GM23338 (cell line): ENCODE measurements around the gene CPNE2. TPM values are rescaled to one million over a fixed set of nuclear protein-coding genes. Genes with fewer than 3 reads are reported as not detected.

Source experiments
- ATAC-seq: fragments of 200-7000 bp; cut with Tn5 transposase; 3 replicates; pipeline ENCODE4 v1.9.1; 2020
- DNase-seq: peaks from one replicate; pipeline ENCODE4 v3.0.0-alpha.2; 2015; ENCODE audit warnings: low spot score
- H2AFZ ChIP-seq: fragments of 200-600 bp; sonication (generic); 2 replicates; pipeline ENCODE4 v1.8.0; 2016; ENCODE audit warnings: antibody characterized with exemption, mild to moderate bottlenecking, moderate library complexity
- H3F3A ChIP-seq: fragments of 200-600 bp; sonication (generic); replicated peaks from 2 replicates; pipeline ENCODE4 v1.8.0; 2017; ENCODE audit warnings: antibody characterized with exemption, mixed run types, low read depth
- H3K27ac ChIP-seq: fragments of 200-600 bp; sonication (generic); 2 replicates; pipeline ENCODE4 v1.6.1; 2016; ENCODE audit warnings: low read depth
- H3K27me3 ChIP-seq: fragments of 200-600 bp; sonication (generic); 2 replicates; pipeline ENCODE4 v1.8.0; 2016; ENCODE audit warnings: mild to moderate bottlenecking, mixed run types, moderate library complexity; ENCODE audit not compliant: insufficient read depth
- H3K36me3 ChIP-seq: fragments of 200-600 bp; sonication (generic); 2 replicates; pipeline ENCODE4 v1.8.0; 2016; ENCODE audit warnings: mild to moderate bottlenecking; ENCODE audit not compliant: insufficient read depth
- H3K4me1 ChIP-seq: fragments of 200-600 bp; sonication (generic); 2 replicates; pipeline ENCODE4 v1.8.0; 2016; ENCODE audit warnings: mild to moderate bottlenecking, moderate library complexity; ENCODE audit not compliant: insufficient read depth
- H3K4me2 ChIP-seq: fragments of 200-600 bp; sonication (generic); 2 replicates; pipeline ENCODE4 v1.7.1; 2017; ENCODE audit warnings: mixed run types
- H3K4me3 ChIP-seq: fragments of 200-600 bp; sonication (generic); 2 replicates; pipeline ENCODE4 v1.6.1; 2016; ENCODE audit warnings: mixed run types
- H3K79me2 ChIP-seq: fragments of 200-600 bp; sonication (generic); replicated peaks from 2 replicates; pipeline ENCODE4 v1.8.0; 2017; ENCODE audit warnings: mild to moderate bottlenecking; ENCODE audit not compliant: insufficient read depth
- H3K9me2 ChIP-seq: fragments of 200-600 bp; sonication (generic); 2 replicates; pipeline ENCODE4 v1.8.0; 2017; ENCODE audit not compliant: insufficient read depth
- H4K20me1 ChIP-seq: fragments of 200-600 bp; sonication (generic); replicated peaks from 2 replicates; pipeline ENCODE4 v1.8.0; 2017; ENCODE audit warnings: mild to moderate bottlenecking; ENCODE audit not compliant: insufficient read depth
- H3K27ac Mint-ChIP-seq: 2 replicates; pipeline ENCODE4 v1.8.0; 2020; ENCODE audit warnings: inconsistent platforms, mild to moderate bottlenecking, moderate library complexity, mixed read lengths
- H3K27me3 Mint-ChIP-seq: 3 replicates; pipeline ENCODE4 v1.8.0; 2022; ENCODE audit warnings: low read depth, mild to moderate bottlenecking, moderate library complexity, mixed read lengths, inconsistent platforms; ENCODE audit not compliant: insufficient read depth, poor library complexity
- H3K36me3 Mint-ChIP-seq: 3 replicates; pipeline ENCODE4 v1.8.0; 2021; ENCODE audit warnings: low read depth, mild to moderate bottlenecking, inconsistent platforms, moderate library complexity, mixed read lengths
- H3K4me1 Mint-ChIP-seq: 3 replicates; pipeline ENCODE4 v1.8.0; 2020; ENCODE audit warnings: mild to moderate bottlenecking, inconsistent platforms, mixed read lengths
- H3K4me3 Mint-ChIP-seq: 3 replicates; pipeline ENCODE4 v1.8.0; 2021; ENCODE audit warnings: moderate library complexity, mild to moderate bottlenecking, inconsistent platforms, mixed read lengths
- H3K9me3 Mint-ChIP-seq: 3 replicates; pipeline ENCODE4 v1.8.0; 2020; ENCODE audit warnings: moderate library complexity, mild to moderate bottlenecking, inconsistent platforms, mixed read lengths
- CREB1 ChIP-seq: fragments of 250-450 bp; sonication (Bioruptor Pico); IDR thresholded peaks from 2 replicates; pipeline ENCODE4 v1.5.0; 2020; ENCODE audit warnings: low read depth, mild to moderate bottlenecking, moderate library complexity
- CTCF ChIP-seq, 2 experiments: fragments of 200-600 bp in 1 of 2; sonication (generic) in 1 of 2; conservative IDR thresholded peaks; 2 replicates each; pipeline versions ENCODE4 v1.5.1 to v1.6.1; 2016 to 2017; ENCODE audit warnings: antibody characterized with exemption in 2 of 2, low read depth in 2 of 2, mild to moderate bottlenecking in 2 of 2, moderate library complexity in 1 of 2
- ETS1 ChIP-seq: IDR thresholded peaks from 2 replicates; pipeline ENCODE4 v1.6.1; 2016; ENCODE audit warnings: antibody characterized with exemption
- EZH2 ChIP-seq: fragments of 200-600 bp; sonication (generic); IDR thresholded peaks from one replicate; pipeline ENCODE4 v1.8.0; 2017; ENCODE audit warnings: antibody characterized with exemption, mild to moderate bottlenecking, low read depth; ENCODE audit not compliant: unreplicated experiment
- EZH2phosphoT487 ChIP-seq: fragments of 200-600 bp; sonication (generic); IDR thresholded peaks from one replicate; pipeline ENCODE4 v1.8.1; 2018; ENCODE audit warnings: antibody characterized with exemption; ENCODE audit not compliant: unreplicated experiment
- JUNB ChIP-seq: IDR thresholded peaks from one replicate; pipeline ENCODE4 v1.6.1; 2016; ENCODE audit warnings: antibody characterized with exemption; ENCODE audit not compliant: unreplicated experiment
- NANOG ChIP-seq: IDR thresholded peaks from 2 replicates; pipeline ENCODE4 v1.6.1; 2016; ENCODE audit warnings: antibody characterized with exemption, borderline replicate concordance
- POLR2AphosphoS5 ChIP-seq: IDR thresholded peaks from 2 replicates; pipeline ENCODE4 v1.6.1; 2016; ENCODE audit warnings: antibody characterized with exemption, low read depth
- REST ChIP-seq: IDR thresholded peaks from one replicate; pipeline ENCODE4 v1.6.1; 2018; ENCODE audit warnings: antibody characterized with exemption; ENCODE audit not compliant: unreplicated experiment
- STAT1 ChIP-seq: IDR thresholded peaks from one replicate; pipeline ENCODE4 v1.6.1; 2016; ENCODE audit warnings: antibody characterized with exemption; ENCODE audit not compliant: unreplicated experiment
- ZNF114 ChIP-seq: fragments of 250-450 bp; sonication (Bioruptor Pico); IDR thresholded peaks from 2 replicates; pipeline ENCODE4 v1.5.0; 2020; ENCODE audit warnings: mild to moderate bottlenecking, moderate library complexity
- ZNF331 ChIP-seq: fragments of 250-450 bp; sonication (Bioruptor Pico); IDR thresholded peaks from 2 replicates; pipeline ENCODE4 v1.5.0; 2020; ENCODE audit warnings: low read depth, mild to moderate bottlenecking, moderate library complexity
- ZNF462 ChIP-seq: fragments of 250-450 bp; sonication (Bioruptor Pico); IDR thresholded peaks from 2 replicates; pipeline ENCODE4 v1.5.0; 2020; ENCODE audit warnings: mild to moderate bottlenecking, moderate library complexity
- polyA plus RNA-seq: library from polyadenylated mRNA; unstranded; fragments of >200 nt; fragmentation: Nextera tagmentation; extraction: Ambion mirVana; gene quantifications from 2 replicates; pipeline ENCODE4 v1.2.1, GENCODE V29; 2016
- total RNA-seq: library from RNA; depleted of rRNA; stranded (reverse); fragments of >200 nt; shearing (Covaris generic); gene quantifications from 2 replicates; pipeline ENCODE4 v1.2.3, GENCODE V29; 2014

Gene CPNE2
- total and polyA plus RNA-seq, 2 experiments from 2014 or later = 7.1 to 11.3 TPM

GRCh38 chr16:57196286-57196685 lies 103.9 kb downstream of the CPNE2 start:
- ATAC-seq (no peak), DNase-seq (no peak)
- Mint-ChIP-seq H3K4me1 (peaks cover 8% of the 10 kb centered on the region), H3K4me3 (no peak overlapping the region), H3K36me3 (peaks cover 15% of the 10 kb centered on the region), H3K27me3 (no peaks in the 10 kb centered on the region), H3K9me3 (peaks cover 11% of the 10 kb centered on the region; the same call in 2 of the 3 replicates), H3K27ac (no peak overlapping the region)
- H3K4me3 ChIP-seq = no peak overlapping the region
- no peak overlapping the region for H3K27ac ChIP-seq
- peaks cover 4% of the 10 kb centered on the region; the same call in 1 of the 2 replicates for H3K4me1 ChIP-seq
- TF ChIP-seq REST (no peak), CREB1 (CRISPR knock-in tag) (no peak), ZNF114 (CRISPR knock-in tag) (no peak), EZH2phosphoT487 (no peak), STAT1 (no peak), EZH2 (no peak), ZNF462 (CRISPR knock-in tag) (no peak), NANOG (no peak), ETS1 (no peak), ZNF331 (CRISPR knock-in tag) (no peak), POLR2AphosphoS5 (no peak), JUNB (no peak), CTCF (conservative IDR thresholded peaks at IDR 0.05; ENCODE audit: low read depth in 2 of 2) (no peak)
- H3K79me2 ChIP-seq = peaks cover 82% of the 10 kb centered on the region
- H3K4me2 ChIP-seq = peak overlapping the region; percentile 3; the same call in 1 of the 2 replicates
- peaks cover 20% of the 10 kb centered on the region for H4K20me1 ChIP-seq
- H3F3A ChIP-seq = no peaks in the 10 kb centered on the region
- H3K9me2 ChIP-seq = no peaks in the 10 kb centered on the region
- no peak overlapping the region for H2AFZ ChIP-seq
- H3K27me3 ChIP-seq = no peaks in the 10 kb centered on the region
- no peaks in the 10 kb centered on the region for H3K36me3 ChIP-seq
